ENCODE results near the gene PUS10.
"Not testable (repeated sequence)": the region's sequence is repeated elsewhere in the genome, so short reads cannot be mapped to it uniquely, and the experiment has no call there.

PUS10 gene

DNA sequence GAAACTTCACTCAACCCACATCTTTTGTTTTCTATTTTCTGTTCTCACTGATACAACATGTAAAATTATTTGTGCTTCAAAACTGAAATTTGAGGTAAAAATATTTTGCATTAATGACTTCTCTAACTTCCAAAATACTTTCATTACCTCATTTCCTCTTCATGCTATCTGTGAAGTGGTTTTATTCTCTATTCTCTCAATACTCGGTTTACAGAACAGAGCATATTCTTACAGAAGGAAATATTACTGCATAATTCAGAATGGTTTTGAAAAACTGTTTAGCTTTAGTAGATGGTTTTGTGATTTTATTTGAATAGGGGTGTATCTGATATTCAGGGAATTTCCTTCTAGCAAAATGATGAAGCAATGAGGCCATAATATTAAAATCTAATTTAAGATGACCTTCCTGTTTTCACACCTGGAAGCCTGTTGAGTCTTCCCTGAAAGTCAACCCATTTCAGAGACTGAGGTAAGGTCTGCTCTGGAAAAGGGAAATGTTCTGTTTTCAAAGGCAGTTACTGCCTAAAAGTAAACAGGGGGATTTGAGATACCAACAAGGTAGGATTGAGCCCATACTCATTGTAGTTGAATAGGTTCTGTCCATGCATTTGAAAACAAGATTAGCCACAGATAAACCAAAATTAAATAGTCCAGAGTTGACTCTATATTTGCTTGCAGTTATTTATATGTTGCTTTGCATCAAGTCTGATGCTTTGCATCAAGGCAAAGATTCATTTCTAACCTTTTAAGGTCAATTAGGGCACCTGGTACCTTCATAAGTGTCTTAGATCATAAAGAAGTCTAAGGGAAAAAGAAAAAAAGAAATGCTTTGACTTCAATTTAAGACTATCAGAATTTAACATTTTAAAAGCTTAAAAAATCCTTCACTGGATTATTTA is 51.3 kb downstream of the PUS10 start:
- no peak for DNase-seq

DNA sequence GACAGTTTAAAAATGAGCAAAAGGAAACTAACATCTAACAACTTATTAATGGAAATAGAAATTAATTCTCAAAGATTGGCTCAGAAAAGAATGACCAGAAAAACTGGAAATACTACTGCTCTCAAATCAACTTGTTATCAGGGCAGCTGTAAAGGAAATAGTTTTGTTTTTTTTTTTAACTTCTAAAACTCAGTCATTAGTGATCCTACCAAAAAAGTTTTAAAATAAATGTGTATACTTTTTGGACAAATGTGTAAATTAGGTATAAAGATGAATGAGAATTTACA is 52.6 kb downstream of the PUS10 start:
- DNase-seq: no peak

DNA sequence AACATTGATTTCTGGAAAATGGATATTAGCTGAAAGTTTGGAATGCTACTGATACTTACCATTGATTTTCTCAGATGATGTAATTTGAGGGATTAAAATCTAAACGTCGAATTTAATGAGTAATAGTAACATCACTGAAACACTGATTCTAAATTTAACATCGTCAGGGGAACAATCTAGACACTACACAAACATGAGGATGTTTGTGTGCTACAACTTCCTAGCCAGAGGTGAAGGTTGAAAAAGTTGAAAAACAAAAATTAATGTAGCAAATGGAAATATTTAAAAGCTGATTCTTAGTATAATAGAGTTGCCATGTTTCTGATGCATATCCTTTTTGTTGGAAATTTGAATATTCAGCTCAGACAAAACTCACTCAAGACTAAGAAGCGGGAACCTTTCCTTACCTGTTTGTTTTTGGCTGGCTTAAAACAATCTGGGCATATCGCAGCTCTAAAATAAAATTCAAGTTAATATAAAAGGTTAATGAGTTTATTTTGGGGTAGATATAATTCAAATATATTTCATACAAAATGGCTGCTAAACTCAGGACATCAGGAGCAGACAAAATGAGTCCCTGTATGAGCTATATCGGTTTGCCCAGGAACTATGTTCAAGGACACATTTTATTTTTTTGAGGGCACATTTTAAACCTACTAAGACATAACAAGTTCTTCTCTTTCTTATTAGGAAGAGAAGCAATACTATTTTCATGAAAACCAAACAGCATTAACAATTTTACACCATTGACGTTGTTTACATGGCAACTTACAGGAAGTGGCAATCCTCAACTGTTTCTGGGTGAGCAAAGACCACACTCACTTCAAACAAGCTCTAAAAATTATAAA is 53.2 kb downstream of the PUS10 start:
- DNase-seq: no peak

DNA sequence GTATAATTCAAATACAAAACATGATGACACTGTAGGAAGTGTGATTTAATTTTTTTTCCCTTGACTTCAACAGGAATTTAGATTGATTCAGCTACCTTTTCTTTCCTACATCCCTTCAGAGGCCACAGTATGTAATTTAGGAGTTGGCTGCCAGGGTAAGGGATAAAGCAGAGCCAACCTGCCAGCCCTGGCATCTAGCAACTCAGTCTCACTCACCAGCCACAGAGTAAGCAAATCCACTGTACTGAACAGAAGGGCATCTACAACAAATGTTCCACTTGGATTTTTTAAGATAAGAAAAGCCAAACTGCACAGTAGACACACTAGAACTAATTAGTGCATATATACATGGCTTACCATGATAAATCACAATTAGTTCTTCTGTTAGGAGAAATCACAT is 54.9 kb downstream of the PUS10 start:
- no peak for DNase-seq

DNA sequence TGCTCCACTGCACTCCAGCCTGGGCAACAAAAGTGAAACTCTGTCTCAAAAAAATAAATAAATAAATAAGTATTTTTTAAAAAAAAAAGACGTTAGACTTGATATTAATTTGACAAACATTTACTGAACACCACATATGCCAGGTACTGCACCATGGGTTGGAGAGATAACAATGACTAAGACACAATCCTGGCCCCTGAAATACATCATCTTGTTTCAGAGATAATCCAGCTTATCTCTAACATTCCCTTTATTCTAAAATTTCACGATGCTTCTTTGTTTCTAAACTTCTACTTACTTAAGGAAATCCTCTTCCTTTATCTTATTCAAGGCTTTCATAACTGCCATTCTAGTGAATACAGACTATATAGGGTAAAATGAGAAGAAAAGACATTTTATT is 55.5 kb downstream of the PUS10 start:
- no peak for DNase-seq

DNA sequence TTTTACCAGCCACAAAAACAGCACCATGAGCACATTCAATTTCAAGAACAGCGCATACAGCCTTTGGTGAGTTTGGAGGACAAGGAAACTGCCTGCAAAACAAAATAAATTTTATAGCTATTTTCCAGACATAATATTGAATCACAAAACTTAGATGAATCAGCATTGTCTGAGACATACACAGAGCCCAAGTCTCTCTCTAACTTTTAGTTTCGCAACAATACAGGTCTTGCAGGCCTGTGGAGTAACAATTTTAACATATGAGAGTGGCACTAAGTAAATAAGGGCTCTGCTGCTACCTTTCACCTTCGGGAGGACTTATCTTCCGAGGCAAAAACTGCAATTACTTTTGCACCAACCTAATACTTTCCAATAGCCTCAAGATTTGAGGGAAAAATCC is 56.6 kb downstream of the PUS10 start:
- no peak for DNase-seq

DNA sequence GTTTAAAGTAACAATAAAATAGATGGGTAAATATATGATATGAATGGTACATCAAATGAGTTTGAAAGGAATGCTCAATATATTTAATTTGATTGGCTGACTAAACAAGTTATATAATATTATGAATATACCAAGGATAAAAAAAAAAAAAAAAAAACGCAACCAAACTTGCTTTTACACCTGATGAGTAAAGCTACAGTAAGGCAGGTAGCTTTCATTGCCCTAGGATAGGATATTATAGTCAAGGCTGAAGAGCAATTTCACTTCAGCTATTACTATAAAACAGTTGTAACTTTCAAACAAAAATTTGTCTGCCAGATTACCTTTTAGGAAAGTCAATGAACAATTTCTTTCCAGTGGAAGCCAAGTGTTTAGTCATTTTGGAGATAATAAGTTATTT is 57.3 kb downstream of the PUS10 start:
- no peak for DNase-seq

DNA sequence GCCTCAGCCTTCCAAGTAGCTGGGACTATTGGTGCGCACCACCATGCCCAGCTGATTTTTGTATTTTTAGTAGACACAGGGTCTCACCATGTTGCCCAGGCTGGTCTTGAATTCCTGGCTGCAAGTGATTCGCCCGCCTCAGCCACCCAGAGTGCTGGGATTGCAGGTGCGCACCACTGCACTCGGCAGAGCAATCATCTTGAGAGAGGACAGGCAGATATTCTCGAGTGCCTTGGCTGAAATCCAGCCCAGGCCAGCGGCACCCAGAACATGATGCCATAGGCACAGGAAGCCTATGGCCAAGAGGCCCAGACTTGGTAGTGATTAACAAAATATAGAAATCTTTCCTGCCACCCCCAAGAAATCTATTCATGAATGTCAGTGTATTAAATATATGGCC is 58.6 kb downstream of the PUS10 start:
- no peak for DNase-seq

DNA sequence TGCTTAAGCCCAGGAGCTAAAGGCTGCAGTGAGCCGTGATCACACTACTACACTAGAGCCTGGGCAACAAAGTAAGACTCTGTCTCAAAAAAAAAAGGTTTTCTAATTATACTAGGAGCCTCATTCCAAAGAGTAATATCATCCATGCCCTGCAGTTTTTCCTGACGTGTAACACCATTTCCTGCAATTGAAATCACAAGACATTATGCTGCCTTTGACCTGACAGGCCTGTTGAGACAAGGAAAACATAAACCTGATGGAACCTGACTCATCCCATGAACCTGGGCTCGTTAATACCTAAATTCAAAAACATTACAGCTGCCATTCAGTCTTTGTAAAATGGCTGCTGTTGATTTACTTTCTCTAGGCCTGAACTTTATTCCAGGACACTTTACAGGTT is 59.3 kb downstream of the PUS10 start:
- no peak for DNase-seq

DNA sequence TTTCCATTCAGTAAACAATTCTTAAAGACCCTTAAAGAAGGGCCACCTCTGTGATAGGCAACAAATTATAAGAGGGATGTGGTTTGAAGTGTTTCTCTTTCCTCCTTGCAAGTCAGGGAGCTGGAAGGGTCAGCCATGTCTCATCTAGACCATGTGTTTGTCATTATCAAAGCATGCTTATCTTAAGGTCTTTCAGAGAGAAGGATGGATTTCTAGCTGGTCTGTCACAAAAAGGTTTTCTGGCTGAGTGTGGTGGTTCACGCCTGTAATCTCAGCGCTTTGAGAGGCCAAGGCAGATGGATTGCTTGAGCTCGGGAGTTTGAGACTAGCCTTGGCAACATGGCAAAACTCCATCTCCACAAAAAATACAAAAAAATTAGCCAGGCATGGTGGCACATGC is 59.7 kb downstream of the PUS10 start:
- no peak for DNase-seq

DNA sequence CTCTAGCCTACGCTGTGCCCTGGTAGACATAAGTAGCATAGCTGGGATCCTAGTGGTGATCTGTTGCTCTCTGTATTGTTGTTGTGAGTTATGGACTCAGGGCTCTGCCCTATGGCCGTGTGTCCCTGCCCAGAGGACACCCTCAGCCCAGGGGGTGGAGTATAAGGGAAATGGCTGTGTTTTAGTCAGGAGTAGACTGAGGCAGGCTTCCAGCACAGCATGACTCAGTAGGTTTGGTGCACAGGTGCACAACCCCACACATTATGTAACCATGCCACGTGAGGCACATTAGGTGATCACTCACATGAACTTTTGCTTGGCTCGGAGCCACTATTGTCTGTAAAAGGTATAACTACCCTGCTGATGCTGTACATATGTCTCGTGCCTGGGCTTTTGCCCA is 60.4 kb downstream of the PUS10 start:
- no peak for DNase-seq

DNA sequence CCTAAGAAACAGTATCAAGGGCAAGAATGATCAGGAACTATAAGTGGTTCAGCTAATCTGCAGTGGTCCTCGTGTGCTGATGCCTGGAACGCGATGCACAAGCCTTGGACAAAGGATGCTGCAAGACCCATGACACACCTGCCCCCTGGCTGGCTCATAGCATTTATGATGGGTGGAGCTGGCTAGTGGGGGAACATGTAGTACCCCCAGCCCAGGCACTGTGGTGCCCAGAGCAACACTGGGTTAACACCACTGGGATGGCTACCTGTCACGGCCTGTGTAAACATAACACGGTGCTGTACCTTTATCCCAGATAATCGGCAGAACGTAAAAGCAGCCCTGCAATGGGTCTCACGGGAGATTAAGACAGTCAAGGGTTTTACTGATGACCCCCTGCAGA is 60.8 kb downstream of the PUS10 start:
- DNase-seq: no peak

DNA sequence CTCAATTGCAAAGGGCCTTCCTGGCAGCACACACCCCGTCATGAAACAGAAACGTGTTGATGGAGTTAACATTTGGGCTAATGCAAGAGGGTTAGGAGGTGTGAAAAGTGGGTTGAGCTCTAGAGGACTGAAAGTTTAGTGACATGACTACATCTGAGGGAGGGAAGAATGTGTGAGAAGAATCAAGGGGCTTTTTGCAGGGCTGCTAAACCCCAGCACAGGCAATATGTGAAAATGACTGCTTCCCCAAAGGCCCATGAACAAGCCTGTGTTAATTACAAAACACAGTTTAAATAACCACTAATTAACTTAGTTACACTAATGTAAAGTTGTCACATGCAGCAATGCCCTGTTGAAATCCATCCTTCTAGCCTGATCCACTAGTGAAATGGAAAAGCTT is 63.9 kb downstream of the PUS10 start:
- DNase-seq: no peak

DNA sequence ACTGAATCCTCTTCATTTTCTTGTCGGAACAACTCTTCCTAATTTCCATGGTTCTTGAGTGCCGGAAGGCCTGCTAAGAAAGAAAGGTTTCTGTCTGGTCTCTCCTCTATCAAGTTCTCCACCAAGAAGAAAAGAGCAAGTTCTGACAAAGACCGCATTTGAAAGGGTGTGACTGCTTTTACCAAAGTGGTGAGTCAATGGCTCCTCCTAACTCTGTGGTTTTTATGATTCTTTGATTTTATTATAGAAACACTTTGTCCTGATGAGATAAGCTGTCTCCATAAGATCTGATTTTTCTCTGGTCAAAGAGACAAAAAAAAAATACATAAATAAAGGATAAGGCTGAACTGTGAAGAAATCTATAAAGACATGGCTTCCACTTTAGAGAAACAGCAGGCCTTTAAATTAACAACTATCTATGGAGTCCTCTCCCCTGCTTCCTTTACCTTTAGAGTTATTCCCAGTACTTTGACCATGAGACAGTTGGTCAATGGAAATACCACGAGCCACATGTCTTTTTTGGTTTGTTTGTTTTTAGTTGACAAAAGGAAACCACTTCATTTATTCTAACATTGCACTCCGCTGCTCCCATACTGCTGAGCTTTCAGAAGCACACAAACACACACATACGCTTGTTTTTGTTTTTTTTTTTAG is 69.0 kb downstream of the PUS10 start:
- DNase-seq: no peak

DNA sequence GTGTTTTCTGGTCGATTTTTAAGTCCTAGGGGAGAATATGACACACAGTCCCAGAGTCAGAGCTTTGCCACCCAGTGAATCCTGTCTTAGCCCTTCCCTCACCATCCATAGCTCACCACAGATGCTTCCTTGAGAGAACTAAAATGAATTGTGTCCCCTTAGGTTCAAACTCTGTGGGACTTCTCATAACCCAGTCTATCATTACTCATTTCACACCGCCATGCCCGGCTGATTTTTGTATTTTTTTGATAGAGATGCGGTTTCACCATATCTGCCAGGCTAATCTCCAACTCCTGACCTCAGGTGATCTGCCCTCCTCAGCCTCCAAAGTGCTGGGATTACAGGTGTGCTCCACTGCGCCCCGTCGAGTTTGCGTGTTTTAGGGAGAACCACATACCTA is 69.9 kb downstream of the PUS10 start:
- no peak for DNase-seq

DNA sequence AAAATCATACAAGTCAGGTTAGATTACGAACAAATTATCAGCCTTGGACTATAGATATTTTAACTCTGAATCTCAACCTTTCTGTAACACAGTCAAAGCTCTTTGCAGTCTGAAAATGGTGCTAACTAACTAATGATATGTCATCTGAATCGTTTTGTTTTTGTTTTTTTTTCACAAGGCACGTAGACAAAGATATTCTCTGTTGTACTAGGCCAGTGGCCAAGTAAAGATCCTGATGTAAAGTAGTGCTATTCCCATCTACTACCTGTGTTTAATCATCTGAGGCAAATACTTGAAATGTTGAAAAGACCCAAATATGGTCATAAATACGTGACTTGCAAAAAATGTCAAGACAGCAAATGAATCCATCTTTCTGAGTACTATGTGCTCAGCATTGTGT is 71.0 kb downstream of the PUS10 start:
- no peak for DNase-seq

DNA sequence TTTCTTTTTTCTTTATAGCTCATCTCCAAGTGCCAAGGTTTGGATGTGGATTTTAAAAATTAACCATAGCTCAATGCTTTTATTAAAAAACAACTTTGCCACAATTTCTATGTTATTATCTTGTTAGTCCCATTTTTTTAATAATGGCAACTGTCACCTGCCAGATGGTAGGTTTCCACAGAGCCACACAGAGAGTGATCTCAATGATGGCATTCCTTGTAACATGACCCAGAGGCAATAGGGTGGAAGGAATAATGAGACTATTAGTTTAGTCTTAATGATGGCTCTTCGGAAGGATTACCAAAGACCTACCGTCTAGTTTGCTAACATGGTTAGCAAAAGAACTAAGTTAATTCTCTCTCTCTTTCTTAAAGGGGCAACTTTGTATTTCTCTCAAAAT is 72.7 kb downstream of the PUS10 start:
- no peak for DNase-seq

DNA sequence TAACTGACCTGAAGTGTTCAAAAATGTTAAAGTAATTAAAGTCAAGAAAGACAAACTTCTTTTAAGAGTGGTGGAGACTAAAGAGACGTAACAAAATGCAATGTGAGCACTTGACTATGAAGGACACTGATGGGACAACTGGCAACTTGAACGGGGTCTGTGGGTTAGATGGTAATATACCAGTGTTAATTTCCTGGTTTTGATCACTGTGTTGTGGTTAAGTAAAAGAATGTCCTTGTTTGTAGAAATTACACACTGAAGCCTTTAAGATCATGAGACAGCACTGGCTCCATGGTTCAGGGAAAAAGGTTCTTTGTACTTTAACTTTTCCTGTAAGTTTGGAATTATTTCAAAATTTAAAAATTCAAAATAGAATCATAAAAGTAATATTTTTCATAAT is 78.4 kb downstream of the PUS10 start:
- DNase-seq: no peak

DNA sequence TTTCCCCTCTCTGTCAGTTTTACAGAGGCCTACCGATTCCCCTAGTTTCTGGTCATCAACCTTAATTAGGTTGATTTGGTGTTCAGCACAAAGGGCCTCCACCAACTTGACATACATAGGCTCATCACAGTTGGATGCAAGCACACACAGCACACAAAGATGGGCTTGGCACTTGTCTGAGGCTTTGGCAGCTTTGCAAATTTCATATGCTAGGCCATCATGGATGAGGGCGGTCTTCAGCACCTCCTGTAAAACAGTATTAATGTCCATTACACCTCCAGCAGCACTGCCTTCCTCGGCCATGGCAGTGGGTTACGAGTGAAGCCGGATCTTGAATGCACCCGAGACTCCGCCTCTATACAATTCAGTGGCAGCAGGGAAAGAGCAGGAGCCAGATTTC is 79.8 kb downstream of the PUS10 start:
- DNase-seq: no peak

DNA sequence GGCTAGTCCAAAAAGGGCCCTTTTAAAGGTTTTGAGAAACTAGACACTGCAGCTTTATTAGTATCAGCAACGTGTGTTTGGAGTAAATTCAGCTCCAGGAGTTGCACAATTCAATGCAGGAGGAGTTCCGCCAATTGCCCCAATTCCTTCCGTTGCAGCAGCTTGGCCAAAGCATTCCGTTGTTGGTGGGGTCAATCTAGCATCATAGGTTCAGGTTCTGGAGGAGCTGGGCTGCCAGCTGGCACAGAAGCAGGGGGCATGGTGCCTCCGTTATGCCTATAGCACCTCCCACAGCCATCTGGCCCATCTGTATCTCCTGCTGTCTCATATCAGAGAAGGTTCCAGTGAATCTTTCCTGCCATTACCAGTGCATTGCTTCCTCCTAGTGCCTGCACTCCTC is 81.3 kb downstream of the PUS10 start:
- DNase-seq: no peak

DNA sequence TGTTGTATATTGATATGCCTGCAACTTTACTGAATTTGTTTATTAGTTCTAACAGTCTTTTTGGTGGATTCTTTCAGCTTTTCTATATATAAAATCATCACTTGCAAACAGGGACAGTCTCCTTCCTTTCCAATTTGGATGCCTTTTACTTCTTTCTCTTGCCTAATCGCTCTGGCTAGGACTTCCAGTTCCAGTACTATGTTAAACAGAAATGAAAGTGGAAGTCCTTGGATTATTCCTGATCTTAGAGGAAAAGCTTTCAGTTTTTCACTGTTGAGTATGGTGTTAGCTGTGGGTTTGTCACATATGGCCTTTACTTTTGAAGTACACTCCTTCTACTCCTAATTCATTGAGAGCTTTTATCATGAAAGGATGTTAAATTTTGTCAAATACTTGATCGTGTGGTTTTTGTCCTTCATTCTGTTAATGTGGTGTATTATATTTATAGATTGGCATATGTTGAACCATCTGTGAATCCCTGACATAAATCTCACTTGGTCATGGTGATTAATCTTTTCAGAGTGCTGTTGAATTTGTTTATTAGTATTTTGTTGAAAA is 83.8 kb downstream of the PUS10 start:
- no peak for DNase-seq

DNA sequence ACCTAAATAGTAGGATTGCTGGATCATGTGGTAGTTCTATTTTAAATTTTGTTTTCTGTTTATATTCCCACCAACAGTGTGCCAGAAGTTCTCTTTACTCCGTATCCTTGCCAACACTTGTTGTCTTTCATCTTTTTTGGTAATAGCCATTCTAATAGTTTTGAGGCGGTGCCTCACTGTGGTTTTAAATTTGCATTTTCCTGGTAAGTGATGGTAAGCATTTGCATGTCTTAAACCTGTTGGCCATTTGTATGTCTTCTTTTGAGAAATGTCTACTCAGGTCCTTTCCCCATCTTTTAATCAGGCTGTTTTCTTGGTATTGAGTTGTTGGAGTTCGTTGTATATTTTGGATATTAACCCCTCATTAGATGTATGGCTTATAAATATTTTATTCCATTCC is 85.1 kb downstream of the PUS10 start:
- no peak for DNase-seq

DNA sequence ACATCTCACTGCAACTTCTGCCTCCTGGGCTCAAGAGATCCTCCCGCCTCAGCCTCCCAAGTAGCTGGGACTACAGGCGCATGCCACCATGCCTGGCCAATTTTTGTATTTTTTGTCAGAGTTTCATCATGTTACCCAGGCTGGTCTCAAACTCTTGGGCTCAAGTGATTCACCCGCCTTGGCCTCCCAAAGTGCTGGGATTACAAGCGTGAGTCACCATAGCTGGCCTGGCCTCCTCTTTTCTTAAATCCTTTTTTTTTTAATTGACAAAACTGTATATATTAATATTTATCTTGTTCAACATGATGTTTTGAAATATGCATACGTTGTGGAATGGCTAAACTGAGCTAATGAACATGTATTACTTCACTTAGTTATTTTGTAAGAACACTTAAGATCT is 86.0 kb downstream of the PUS10 start:
- DNase-seq: not testable (repeated sequence)
